Liver (tissue), 9 donors: ENCODE data around the gene CDH4. TPM values are rescaled to one million over a fixed set of nuclear protein-coding genes. Genes with fewer than 3 reads are reported as not detected.
A peak's percentile ranks its signal among the peaks of the same experiment; 100 is the strongest.

Experiments used
- DNase-seq: peaks from one replicate; pipeline ENCODE4 v3.0.0-alpha.2; 2017; ENCODE audit warnings: low spot score
- H3K27ac ChIP-seq, 2 donors: one replicate each; pipeline ENCODE4 v1.7.0; 2013; ENCODE audit warnings: inconsistent platforms in 2 of 2, low read length in 2 of 2, control low read depth in 1 of 2, low read depth in 1 of 2, mild to moderate bottlenecking in 1 of 2
- H3K27me3 ChIP-seq, 4 donors: one replicate each; pipeline versions ENCODE4 v1.6.1 to v1.7.0; 2013; ENCODE audit warnings: low read length in 3 of 4, inconsistent platforms in 1 of 4, mild to moderate bottlenecking in 1 of 4, moderate library complexity in 1 of 4; ENCODE audit not compliant: control insufficient read depth in 4 of 4, insufficient read depth in 4 of 4
- H3K36me3 ChIP-seq, 4 donors: one replicate each; pipeline versions ENCODE4 v1.6.1 to v1.7.0; 2013; ENCODE audit warnings: low read length in 3 of 4, mild to moderate bottlenecking in 3 of 4, low read depth in 1 of 4, moderate library complexity in 1 of 4; ENCODE audit not compliant: control insufficient read depth in 4 of 4, insufficient read depth in 3 of 4
- H3K4me1 ChIP-seq, 4 donors: one replicate each; pipeline versions ENCODE4 v1.6.1 to v1.7.0; 2013; ENCODE audit warnings: low read length in 3 of 4, mild to moderate bottlenecking in 3 of 4, moderate library complexity in 1 of 4; ENCODE audit not compliant: control insufficient read depth in 4 of 4, insufficient read depth in 4 of 4
- H3K4me3 ChIP-seq, 3 donors: one replicate each; pipeline versions ENCODE4 v1.6.1 to v1.7.0; 2013; ENCODE audit warnings: low read length in 3 of 3, control low read depth in 1 of 3, low read depth in 1 of 3, mild to moderate bottlenecking in 1 of 3
- H3K9ac ChIP-seq, 2 donors: one replicate each; pipeline ENCODE4 v1.7.0; 2013; ENCODE audit warnings: low read length in 2 of 2, mild to moderate bottlenecking in 2 of 2, moderate library complexity in 2 of 2, control low read depth in 1 of 2, low read depth in 1 of 2
- H3K9me3 ChIP-seq, 4 donors: one replicate each; pipeline versions ENCODE4 v1.6.1 to v1.7.0; 2013; ENCODE audit warnings: low read length in 3 of 4; ENCODE audit not compliant: control insufficient read depth in 4 of 4
- EGR1 ChIP-seq, 2 donors: IDR thresholded peaks; 2 replicates each; pipeline ENCODE4 v1.6.1; 2016 to 2018; ENCODE audit warnings: antibody characterized with exemption in 2 of 2, low read depth in 2 of 2
- FOXA1 ChIP-seq: IDR thresholded peaks from 2 replicates; pipeline ENCODE4 v1.6.1; 2016; ENCODE audit warnings: antibody characterized with exemption
- GABPA ChIP-seq, 2 donors: IDR thresholded peaks in 1 of 2; conservative IDR thresholded peaks in 1 of 2; 2 replicates each; pipeline ENCODE4 v1.6.1; 2016; ENCODE audit warnings: antibody characterized with exemption in 2 of 2, mild to moderate bottlenecking in 1 of 2, moderate library complexity in 1 of 2
- HNF4A ChIP-seq, 2 donors: conservative IDR thresholded peaks; 2 replicates each; pipeline ENCODE4 v1.6.1; 2016; ENCODE audit warnings: antibody characterized with exemption in 2 of 2, mild to moderate bottlenecking in 2 of 2
- HNF4G ChIP-seq: IDR thresholded peaks from 2 replicates; pipeline ENCODE4 v1.6.1; 2016; ENCODE audit warnings: antibody characterized with exemption
- JUND ChIP-seq, 2 donors: IDR thresholded peaks; 2 replicates each; pipeline ENCODE4 v1.6.1; 2016; ENCODE audit warnings: antibody characterized with exemption in 2 of 2
- NR2F2 ChIP-seq: IDR thresholded peaks from 2 replicates; pipeline ENCODE4 v1.6.1; 2016; ENCODE audit warnings: antibody characterized with exemption
- RAD21 ChIP-seq, 2 donors: IDR thresholded peaks; 2 replicates each; pipeline ENCODE4 v1.6.1; 2016; ENCODE audit warnings: antibody characterized with exemption in 2 of 2, mild to moderate bottlenecking in 2 of 2
- RXRA ChIP-seq, 2 donors: IDR thresholded peaks; 2 replicates each; pipeline ENCODE4 v1.6.1; 2017 to 2018; ENCODE audit warnings: antibody characterized with exemption in 2 of 2, mild to moderate bottlenecking in 1 of 2
- SP1 ChIP-seq: IDR thresholded peaks from 2 replicates; pipeline ENCODE4 v1.6.1; 2018; ENCODE audit warnings: antibody characterized with exemption, mild to moderate bottlenecking
- TAF1 ChIP-seq: conservative IDR thresholded peaks from 2 replicates; pipeline ENCODE4 v1.6.1; 2016; ENCODE audit warnings: antibody characterized with exemption, mild to moderate bottlenecking
- YY1 ChIP-seq: IDR thresholded peaks from 2 replicates; pipeline ENCODE4 v1.6.1; 2016; ENCODE audit warnings: antibody characterized with exemption, mild to moderate bottlenecking
- WGBS: extraction: QIAGEN DNeasy Blood & Tissue Kit; methylation state at CpG from one replicate; pipeline ENCODE4 v1.1.7; 2013; 5-methylcytosine and 5-hydroxymethylcytosine counted together
- polyA plus RNA-seq, 2 donors: library from polyadenylated mRNA; stranded (reverse) in 1 of 2; unstranded in 1 of 2; fragments of 200-250 nt in 1 of 2; fragments of >200 nt in 1 of 2; fragmentation: Nextera tagmentation in 1 of 2; extraction: Ambion mirVana in 1 of 2; gene quantifications; one replicate each; pipeline versions ENCODE4 v1.2.1 to v1.2.3, GENCODE V29; 2013 to 2015
- total RNA-seq, 2 donors: library from RNA; depleted of rRNA; stranded (reverse); fragments of >200 nt; gene quantifications; one replicate each; pipeline ENCODE4 v1.2.3, GENCODE V29; 2014
- TF ChIP-seq, protein P1 (sequence below): IDR thresholded peaks from 2 replicates; pipeline ENCODE4 v1.6.1; 2016; ENCODE audit warnings: antibody characterized with exemption, mild to moderate bottlenecking
- TF ChIP-seq, protein P2 (sequence below): IDR thresholded peaks from 2 replicates; pipeline ENCODE4 v1.6.1; 2016; ENCODE audit warnings: antibody characterized with exemption
- TF ChIP-seq, protein P3 (sequence below): IDR thresholded peaks from 2 replicates; pipeline ENCODE4 v1.6.1; 2016; ENCODE audit warnings: antibody characterized with exemption
- TF ChIP-seq, protein P4 (sequence below): fragments of 150-350 bp; IDR thresholded peaks from 2 replicates; pipeline ENCODE4 v1.5.1; 2017; ENCODE audit warnings: improper control_type of control experiment, low read depth, low read length; ENCODE audit not compliant: missing input control
- donor health status: healthy.
- donor health status: healthy.
- donor health status: healthy.
- donor health status: healthy.
- donor health status: healthy.

Gene CDH4
- total and polyA plus RNA-seq, 4 donors = 0.03 to 0.25 (median 0.19) TPM; not detected in 1

DNA sequence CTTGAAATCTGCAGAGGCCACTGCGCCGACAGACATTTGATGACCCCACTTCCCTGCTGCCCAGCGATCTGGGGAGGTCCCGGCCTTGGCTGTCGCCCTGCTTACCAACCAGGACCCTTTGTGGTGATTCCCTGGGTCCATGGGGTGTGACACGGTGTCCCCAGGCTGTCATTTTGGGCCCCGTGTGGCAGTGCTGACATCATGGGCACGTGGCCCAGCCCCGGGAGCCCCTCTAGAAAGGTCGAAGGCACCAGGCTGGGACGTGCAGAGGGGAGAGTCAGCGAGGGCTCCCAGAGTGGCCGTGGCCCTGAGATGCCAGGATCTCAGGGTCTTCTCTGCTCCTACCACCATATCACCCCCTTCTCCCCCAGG is 643.6 kb downstream of the CDH4 start:
- Histone ChIP-seq H3K4me3 (no peak overlapping the region), H3K4me1 (no peaks in the 10 kb centered on the region), H3K9me3 (peaks cover 0 to 2% (median 0%) of the 10 kb centered on the region in 4 donors), H3K27ac (no peak overlapping the region), H3K36me3 (no peaks in the 10 kb centered on the region), H3K27me3 (no peaks in the 10 kb centered on the region), H3K9ac (no peak overlapping the region)
- TF ChIP-seq RAD21 (IDR thresholded peaks at IDR 0.05) = no peak
- TF ChIP-seq TAF1 = no peak
- TF ChIP-seq HNF4G = no peak
- TF ChIP-seq JUND (IDR thresholded peaks at IDR 0.05) = no peak
- no peak for TF ChIP-seq RXRA (IDR thresholded peaks at IDR 0.05)
- no peak for TF ChIP-seq GABPA (IDR thresholded peaks at IDR 0.05 in 1 of 2, conservative IDR thresholded peaks at IDR 0.05 in 1 of 2)
- no peak for TF ChIP-seq SP1
- TF ChIP-seq, protein P1, sequence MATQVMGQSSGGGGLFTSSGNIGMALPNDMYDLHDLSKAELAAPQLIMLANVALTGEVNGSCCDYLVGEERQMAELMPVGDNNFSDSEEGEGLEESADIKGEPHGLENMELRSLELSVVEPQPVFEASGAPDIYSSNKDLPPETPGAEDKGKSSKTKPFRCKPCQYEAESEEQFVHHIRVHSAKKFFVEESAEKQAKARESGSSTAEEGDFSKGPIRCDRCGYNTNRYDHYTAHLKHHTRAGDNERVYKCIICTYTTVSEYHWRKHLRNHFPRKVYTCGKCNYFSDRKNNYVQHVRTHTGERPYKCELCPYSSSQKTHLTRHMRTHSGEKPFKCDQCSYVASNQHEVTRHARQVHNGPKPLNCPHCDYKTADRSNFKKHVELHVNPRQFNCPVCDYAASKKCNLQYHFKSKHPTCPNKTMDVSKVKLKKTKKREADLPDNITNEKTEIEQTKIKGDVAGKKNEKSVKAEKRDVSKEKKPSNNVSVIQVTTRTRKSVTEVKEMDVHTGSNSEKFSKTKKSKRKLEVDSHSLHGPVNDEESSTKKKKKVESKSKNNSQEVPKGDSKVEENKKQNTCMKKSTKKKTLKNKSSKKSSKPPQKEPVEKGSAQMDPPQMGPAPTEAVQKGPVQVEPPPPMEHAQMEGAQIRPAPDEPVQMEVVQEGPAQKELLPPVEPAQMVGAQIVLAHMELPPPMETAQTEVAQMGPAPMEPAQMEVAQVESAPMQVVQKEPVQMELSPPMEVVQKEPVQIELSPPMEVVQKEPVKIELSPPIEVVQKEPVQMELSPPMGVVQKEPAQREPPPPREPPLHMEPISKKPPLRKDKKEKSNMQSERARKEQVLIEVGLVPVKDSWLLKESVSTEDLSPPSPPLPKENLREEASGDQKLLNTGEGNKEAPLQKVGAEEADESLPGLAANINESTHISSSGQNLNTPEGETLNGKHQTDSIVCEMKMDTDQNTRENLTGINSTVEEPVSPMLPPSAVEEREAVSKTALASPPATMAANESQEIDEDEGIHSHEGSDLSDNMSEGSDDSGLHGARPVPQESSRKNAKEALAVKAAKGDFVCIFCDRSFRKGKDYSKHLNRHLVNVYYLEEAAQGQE = no peak
- TF ChIP-seq, protein P2, sequence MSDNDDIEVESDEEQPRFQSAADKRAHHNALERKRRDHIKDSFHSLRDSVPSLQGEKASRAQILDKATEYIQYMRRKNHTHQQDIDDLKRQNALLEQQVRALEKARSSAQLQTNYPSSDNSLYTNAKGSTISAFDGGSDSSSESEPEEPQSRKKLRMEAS = no peak
- TF ChIP-seq YY1 = no peak
- TF ChIP-seq, protein P3, sequence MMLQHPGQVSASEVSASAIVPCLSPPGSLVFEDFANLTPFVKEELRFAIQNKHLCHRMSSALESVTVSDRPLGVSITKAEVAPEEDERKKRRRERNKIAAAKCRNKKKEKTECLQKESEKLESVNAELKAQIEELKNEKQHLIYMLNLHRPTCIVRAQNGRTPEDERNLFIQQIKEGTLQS = no peak
- TF ChIP-seq NR2F2 = no peak
- TF ChIP-seq EGR1 (IDR thresholded peaks at IDR 0.05; ENCODE audit: low read depth in 2 of 2) = no peak
- TF ChIP-seq HNF4A (conservative IDR thresholded peaks at IDR 0.05) = no peak
- TF ChIP-seq FOXA1 = no peak
- WGBS = 74% methylated on average over 13 of the region's 13 CpGs
- no peak for DNase-seq

DNA sequence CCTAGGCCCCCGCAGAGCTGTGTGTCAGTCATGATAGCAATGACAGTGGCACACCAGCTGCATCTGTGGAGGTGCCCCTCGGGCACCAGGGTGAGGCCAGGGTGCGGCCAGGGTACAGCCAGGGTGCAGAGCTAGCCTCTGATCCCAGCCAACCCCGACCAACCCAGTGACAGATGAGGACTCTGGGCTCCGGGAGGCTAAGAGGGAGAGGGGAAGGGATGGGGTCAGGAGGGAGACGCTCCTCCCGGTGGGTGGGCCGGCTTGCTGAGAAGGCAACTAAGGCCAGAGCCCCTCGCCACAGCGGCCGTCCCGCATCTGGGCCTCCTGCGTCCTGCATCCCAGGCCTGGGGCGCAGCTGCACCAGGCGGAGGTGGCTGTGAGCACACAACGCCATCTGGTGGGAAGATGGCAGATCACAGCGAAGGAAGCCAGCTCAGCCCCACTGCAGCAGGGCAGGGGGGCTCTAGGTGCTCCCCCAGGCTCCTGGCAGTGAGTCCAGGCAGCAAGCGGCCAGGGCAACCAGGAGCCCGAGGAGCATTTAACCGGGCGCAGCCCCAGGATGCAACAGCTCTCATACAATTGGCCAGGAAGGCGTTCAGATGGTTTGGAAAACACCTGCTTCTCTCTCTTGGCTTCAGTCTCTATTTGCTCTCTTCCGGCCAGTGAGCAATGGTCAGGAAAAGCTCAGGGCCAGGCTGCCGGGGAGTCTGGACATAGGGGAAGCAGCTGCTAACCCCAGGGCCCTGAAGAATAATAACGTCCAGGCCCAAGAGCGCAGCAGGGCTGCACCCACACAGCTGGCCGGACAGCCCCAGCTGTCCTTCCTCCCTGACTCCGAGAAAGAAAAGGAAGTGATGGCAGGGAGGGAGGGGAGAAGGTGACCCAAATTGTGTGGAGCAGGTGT is 644.2 kb downstream of the CDH4 start:
- Histone ChIP-seq H3K27ac (no peak overlapping the region), H3K9me3 (peaks cover 0 to 2% (median 0%) of the 10 kb centered on the region in 4 donors), H3K9ac (no peak overlapping the region), H3K4me1 (no peaks in the 10 kb centered on the region), H3K36me3 (no peaks in the 10 kb centered on the region), H3K27me3 (no peaks in the 10 kb centered on the region), H3K4me3 (no peak overlapping the region)
- TF ChIP-seq RAD21 (IDR thresholded peaks at IDR 0.05) (peak; percentile 51 to 75), JUND (IDR thresholded peaks at IDR 0.05) (no peak)
- TF ChIP-seq, protein P3 = no peak
- TF ChIP-seq, protein P4, sequence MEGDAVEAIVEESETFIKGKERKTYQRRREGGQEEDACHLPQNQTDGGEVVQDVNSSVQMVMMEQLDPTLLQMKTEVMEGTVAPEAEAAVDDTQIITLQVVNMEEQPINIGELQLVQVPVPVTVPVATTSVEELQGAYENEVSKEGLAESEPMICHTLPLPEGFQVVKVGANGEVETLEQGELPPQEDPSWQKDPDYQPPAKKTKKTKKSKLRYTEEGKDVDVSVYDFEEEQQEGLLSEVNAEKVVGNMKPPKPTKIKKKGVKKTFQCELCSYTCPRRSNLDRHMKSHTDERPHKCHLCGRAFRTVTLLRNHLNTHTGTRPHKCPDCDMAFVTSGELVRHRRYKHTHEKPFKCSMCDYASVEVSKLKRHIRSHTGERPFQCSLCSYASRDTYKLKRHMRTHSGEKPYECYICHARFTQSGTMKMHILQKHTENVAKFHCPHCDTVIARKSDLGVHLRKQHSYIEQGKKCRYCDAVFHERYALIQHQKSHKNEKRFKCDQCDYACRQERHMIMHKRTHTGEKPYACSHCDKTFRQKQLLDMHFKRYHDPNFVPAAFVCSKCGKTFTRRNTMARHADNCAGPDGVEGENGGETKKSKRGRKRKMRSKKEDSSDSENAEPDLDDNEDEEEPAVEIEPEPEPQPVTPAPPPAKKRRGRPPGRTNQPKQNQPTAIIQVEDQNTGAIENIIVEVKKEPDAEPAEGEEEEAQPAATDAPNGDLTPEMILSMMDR = peak; percentile 53
- 28% methylated on average over 28 of the region's 28 CpGs for WGBS
- peak; percentile 42 for DNase-seq
